Measurements from ENCODE around the gene LGR6.

GRCh38 chr1:202365092-202365815 lies 171.7 kb downstream of the LGR6 start:
- TF ChIP-seq CTCF (IDR thresholded peaks at IDR 0.05) (no peak), POLR2A (IDR thresholded peaks at IDR 0.05) (no peak)

All from testis (tissue), 2 donors.